NT2/D1 (cell line): ENCODE data around the gene PEAK1.

ENCODE experiments used
- DNase-seq: peaks from one replicate; pipeline ENCODE4 v3.0.0-alpha.2; 2011; ENCODE audit warnings: low read depth, low spot score
- H3K27me3 ChIP-seq: 2 replicates; pipeline ENCODE4 v1.6.0; 2011; ENCODE audit warnings: mild to moderate bottlenecking; ENCODE audit not compliant: insufficient read length, insufficient read depth
- H3K36me3 ChIP-seq: 2 replicates; pipeline ENCODE4 v1.6.1; 2011; ENCODE audit warnings: mild to moderate bottlenecking, low read length, mixed read lengths; ENCODE audit not compliant: insufficient read depth, insufficient read length
- H3K4me1 ChIP-seq: 2 replicates; pipeline ENCODE4 v1.5.1; 2011; ENCODE audit not compliant: insufficient read depth, insufficient read length
- H3K4me3 ChIP-seq: 2 replicates; pipeline ENCODE4 v1.5.1; 2011; ENCODE audit warnings: low read depth; ENCODE audit not compliant: insufficient read length
- H3K9ac ChIP-seq: 2 replicates; pipeline ENCODE4 v1.6.0; 2011; ENCODE audit warnings: low read depth; ENCODE audit not compliant: insufficient read length
- H3K9me3 ChIP-seq: 2 replicates; pipeline ENCODE4 v1.5.1; 2011; ENCODE audit warnings: mild to moderate bottlenecking, low read length; ENCODE audit not compliant: insufficient read depth
- SUZ12 ChIP-seq: IDR thresholded peaks from 2 replicates; pipeline ENCODE4 v1.6.1; 2011; ENCODE audit not compliant: insufficient read length, insufficient read depth; ENCODE audit errors: extremely low read depth
- YY1 ChIP-seq: IDR thresholded peaks from 2 replicates; pipeline ENCODE4 v1.6.1; 2011; ENCODE audit not compliant: insufficient read length, insufficient read depth
- ZNF274 ChIP-seq: IDR thresholded peaks from 2 replicates; pipeline ENCODE4 v1.6.1; 2011; ENCODE audit warnings: mild to moderate bottlenecking, low read depth, low read length

PEAK1 gene

GRCh38 chr15:77421370-77421700 is 1.4 kb upstream of the PEAK1 start:
- H3K4me1 ChIP-seq: no peaks in the 10 kb centered on the region

GRCh38 chr15:77420610-77421369 is 886 bp upstream of the PEAK1 start, which contains the start of gene HMG20A:
HMG20A (plus strand) TSS chr15:77420888; CDS start chr15:77458408, 37,520 bp downstream.
- Histone ChIP-seq H3K4me3 (peak within 1 kb of the TSS; percentile 75), H3K27me3 (no peaks in the 10 kb centered on the region), H3K36me3 (no peaks in the 10 kb centered on the region), H3K9me3 (no peaks in the 10 kb centered on the region), H3K4me1 (peaks cover 2% of the 10 kb centered on the region), H3K9ac (peak within 1 kb of the TSS; percentile 85)
- DNase-seq: no peak
- no peak for TF ChIP-seq SUZ12
- no peak for TF ChIP-seq ZNF274
- no peak for TF ChIP-seq YY1

More at GRCh38 chr15:77421370-77421700, 1.4 kb upstream of the PEAK1 start:
- H3K27me3 ChIP-seq: no peaks in the 10 kb centered on the region
- H3K36me3 ChIP-seq: no peaks in the 10 kb centered on the region
- H3K9ac ChIP-seq: peak overlapping the region; percentile 83
- no peaks in the 10 kb centered on the region for H3K9me3 ChIP-seq
- no peak for TF ChIP-seq YY1
- peak overlapping the region; percentile 75 for H3K4me3 ChIP-seq
- DNase-seq: no peak

GRCh38 chr15:77418966-77419835 is 703 bp downstream of the PEAK1 start:
- DNase-seq: no peak
- TF ChIP-seq YY1: no peak
- TF ChIP-seq SUZ12: no peak
- TF ChIP-seq ZNF274: no peak
- Histone ChIP-seq H3K9me3 (no peaks in the 10 kb centered on the region), H3K4me1 (peaks cover 2% of the 10 kb centered on the region), H3K9ac (peak overlapping the region; percentile 91), H3K27me3 (no peaks in the 10 kb centered on the region), H3K36me3 (no peaks in the 10 kb centered on the region), H3K4me3 (peak overlapping the region; percentile 84)

- TF ChIP-seq YY1: no peak
- no peak for TF ChIP-seq ZNF274
- no peak for TF ChIP-seq SUZ12
- Histone ChIP-seq H3K9ac (peak overlapping the region; percentile 91), H3K9me3 (no peaks in the 10 kb centered on the region), H3K36me3 (no peaks in the 10 kb centered on the region), H3K4me1 (peaks cover 2% of the 10 kb centered on the region), H3K27me3 (no peaks in the 10 kb centered on the region), H3K4me3 (peak overlapping the region; percentile 84)
- no peak for DNase-seq
Observed at GRCh38 chr15:77418391-77418965, 1.4 kb downstream of the PEAK1 start.

GRCh38 chr15:77417602-77418001 is 2.3 kb downstream of the PEAK1 start:
- no peak overlapping the region for H3K9ac ChIP-seq
- H3K27me3 ChIP-seq: no peaks in the 10 kb centered on the region
- H3K4me3 ChIP-seq: no peak overlapping the region
- DNase-seq: no peak
- H3K9me3 ChIP-seq: no peaks in the 10 kb centered on the region
- no peak for TF ChIP-seq ZNF274
- TF ChIP-seq SUZ12: no peak
- TF ChIP-seq YY1: no peak
- peaks cover 2% of the 10 kb centered on the region for H3K4me1 ChIP-seq
- H3K36me3 ChIP-seq: no peaks in the 10 kb centered on the region

GRCh38 chr15:77416954-77417353 is 3.0 kb downstream of the PEAK1 start:
- no peaks in the 10 kb centered on the region for H3K9me3 ChIP-seq
- H3K4me3 ChIP-seq: no peak overlapping the region
- H3K27me3 ChIP-seq: no peaks in the 10 kb centered on the region
- no peak overlapping the region for H3K9ac ChIP-seq
- no peak for DNase-seq
- peaks cover 2% of the 10 kb centered on the region for H3K4me1 ChIP-seq
- TF ChIP-seq ZNF274: no peak
- TF ChIP-seq YY1: no peak
- TF ChIP-seq SUZ12: no peak
- no peaks in the 10 kb centered on the region for H3K36me3 ChIP-seq

- Histone ChIP-seq H3K27me3 (no peaks in the 10 kb centered on the region), H3K4me3 (no peak overlapping the region), H3K36me3 (no peaks in the 10 kb centered on the region), H3K4me1 (peaks cover 2% of the 10 kb centered on the region), H3K9me3 (no peaks in the 10 kb centered on the region), H3K9ac (no peak overlapping the region)
- DNase-seq: no peak
- TF ChIP-seq YY1 (no peak), SUZ12 (no peak), ZNF274 (no peak)
Observed at GRCh38 chr15:77416148-77416455, 3.8 kb downstream of the PEAK1 start.
